Astrocyte of the cerebellum (primary cell): ENCODE measurements around the gene SMARCA4.
"Not testable (repeated sequence)": the region's sequence is repeated elsewhere in the genome, so short reads cannot be mapped to it uniquely, and the experiment has no call there.

Source experiments
- DNase-seq: peaks from one replicate; pipeline ENCODE4 v3.0.0-alpha.2; 2011; ENCODE audit warnings: low read depth
- H3K4me3 ChIP-seq: 2 replicates; pipeline ENCODE4 v1.5.1; 2011; ENCODE audit warnings: mild to moderate bottlenecking, low read depth, low read length, moderate library complexity
- CTCF ChIP-seq: IDR thresholded peaks from 2 replicates; pipeline ENCODE4 v1.5.1; 2012; ENCODE audit warnings: low read length, low read depth, moderate library complexity, mild to moderate bottlenecking; ENCODE audit errors: missing control alignments
- in situ Hi-C: cut with HindIII; loops from 2 replicates; pipeline ENCODE4 v1.10.0; 2017; ENCODE audit warnings: low sequenced_read_pairs

The SMARCA4 gene

GRCh38 chr19:10946958-10947657, 13.7 kb upstream of the SMARCA4 start:
- peak; percentile 62 for DNase-seq
- no peak overlapping the region for H3K4me3 ChIP-seq
- in situ Hi-C loops = no loop called here
- no peak for TF ChIP-seq CTCF

GRCh38 chr19:10952809-10953208, 8.0 kb upstream of the SMARCA4 start:
- in situ Hi-C loops = no loop called here
- no peak overlapping the region for H3K4me3 ChIP-seq
- TF ChIP-seq CTCF = no peak
- DNase-seq = no peak

GRCh38 chr19:10959277-10959968, 1.4 kb upstream of the SMARCA4 start:
- H3K4me3 ChIP-seq = peak overlapping the region; percentile 69
- DNase-seq, in situ Hi-C loops: not testable (repeated sequence)

GRCh38 chr19:10961073-10961860, 437 bp downstream of the SMARCA4 start:
- peak overlapping the region; percentile 87 for H3K4me3 ChIP-seq
- no peak for TF ChIP-seq CTCF
- DNase-seq = no peak
- in situ Hi-C loops = loop anchor here (5.0 to 10.0 kb wide), 2 partner anchors 64 to 101 kb away; no protein-coding TSS in a partner anchor

GRCh38 chr19:10962863-10963262, 2.0 kb downstream of the SMARCA4 start:
- DNase-seq = no peak
- no peak for TF ChIP-seq CTCF
- in situ Hi-C loops = loop anchor here (5.0 to 10.0 kb wide), 2 partner anchors 62 to 99 kb away; no protein-coding TSS in a partner anchor
- peak overlapping the region; percentile 87 for H3K4me3 ChIP-seq

GRCh38 chr19:10963865-10964264, 3.0 kb downstream of the SMARCA4 start:
- in situ Hi-C loops = loop anchor here (5.0 to 10.0 kb wide), 2 partner anchors 61 to 98 kb away; no protein-coding TSS in a partner anchor
- no peak overlapping the region for H3K4me3 ChIP-seq
- TF ChIP-seq CTCF = no peak
- DNase-seq = no peak
